Panc1 (cell line): ENCODE measurements around the gene CACNA1D. TPM values are rescaled to one million over a fixed set of nuclear protein-coding genes. Genes with fewer than 3 reads are reported as not detected.

Experiments
- ATAC-seq: fragments of 200-7000 bp; cut with Tn5 transposase; 2 replicates; pipeline ENCODE4 v1.9.1; 2020; ENCODE audit warnings: mild to moderate bottlenecking, moderate library complexity
- BruUV-seq: library from RNA; stranded (reverse); fragments of 400-500 nt; replicated peaks from 2 replicates; lab custom pipeline; 2021; lab: Mats Ljungman, UMichigan
- CTCF ChIA-PET: fragments of 300-600 bp; sonication (Branson Sonifier 250); formaldehyde crosslinking; loops from one replicate; lab custom pipeline; 2022; ENCODE audit warnings: antibody characterized with exemption; lab: Charles Lee
- POLR2A ChIA-PET: fragments of 300-600 bp; sonication (Branson Sonifier 250); formaldehyde crosslinking; loops from one replicate; lab custom pipeline; 2022; ENCODE audit warnings: antibody characterized with exemption; lab: Charles Lee
- DNase-seq: peaks from one replicate; pipeline ENCODE4 v3.0.0-alpha.2; 2010; ENCODE audit warnings: low read depth, low spot score
- H3K27ac ChIP-seq: 2 replicates; pipeline ENCODE4 v1.5.1; 2011; ENCODE audit warnings: mild to moderate bottlenecking, low read length, inconsistent platforms
- H3K27me3 ChIP-seq: fragments of 200-500 bp; sonication (Bioruptor generic); 2 replicates; pipeline ENCODE4 v1.6.0; 2014; ENCODE audit warnings: low read length, inconsistent platforms; ENCODE audit not compliant: control insufficient read depth, insufficient read depth
- H3K36me3 ChIP-seq: fragments of 200-500 bp; sonication (Bioruptor generic); 2 replicates; pipeline ENCODE4 v1.5.1; 2014; ENCODE audit warnings: inconsistent platforms, mild to moderate bottlenecking, low read length, moderate library complexity; ENCODE audit not compliant: control insufficient read depth, insufficient read depth
- H3K4me1 ChIP-seq: 2 replicates; pipeline ENCODE4 v1.5.1; 2011; ENCODE audit warnings: inconsistent platforms, mild to moderate bottlenecking, low read length, moderate library complexity; ENCODE audit not compliant: control insufficient read depth, insufficient read depth
- H3K4me3 ChIP-seq, 2 experiments: 2 replicates each; pipeline ENCODE4 v1.5.1; 2011 to 2012; ENCODE audit warnings: low read depth in 2 of 2, low read length in 2 of 2, mild to moderate bottlenecking in 2 of 2, inconsistent platforms in 1 of 2, moderate library complexity in 1 of 2
- H3K9me3 ChIP-seq: fragments of 200-500 bp; sonication (Bioruptor generic); 2 replicates; pipeline ENCODE4 v1.5.1; 2014; ENCODE audit warnings: low read depth, mild to moderate bottlenecking, inconsistent platforms, low read length, moderate library complexity; ENCODE audit not compliant: control insufficient read depth, insufficient read depth
- POLR2AphosphoS5 ChIP-seq: IDR thresholded peaks from 2 replicates; pipeline ENCODE4 v1.6.1; 2012; ENCODE audit warnings: mild to moderate bottlenecking, low read depth, low read length, moderate library complexity
- SIN3A ChIP-seq: IDR thresholded peaks from 2 replicates; pipeline ENCODE4 v1.6.1; 2012; ENCODE audit warnings: low read depth, mild to moderate bottlenecking, low read length, moderate library complexity, borderline replicate concordance; ENCODE audit not compliant: insufficient read depth
- TCF7L2 ChIP-seq: IDR thresholded peaks from 2 replicates; pipeline ENCODE4 v1.6.1; 2011; ENCODE audit warnings: mild to moderate bottlenecking, low read depth, low read length, inconsistent platforms
- in situ Hi-C: cut with HindIII; loops from 2 replicates; pipeline ENCODE4 v1.10.0; 2016; ENCODE audit warnings: low sequenced_read_pairs, low pct_unique_long_range_greater_than_20kb
- intact Hi-C: fragments of 100-400 bp; cut with micrococcal nuclease; formaldehyde crosslinking; loops from one replicate; pipeline ENCODE4 v1.10.0; 2022; ENCODE audit not compliant: unreplicated experiment
- total RNA-seq: library from RNA; stranded (reverse); gene quantifications from one replicate; pipeline ENCODE4 v1.2.1, GENCODE V29; 2021; ENCODE audit not compliant: unreplicated experiment
- TF ChIP-seq, protein P1 (sequence below), 2 experiments: IDR thresholded peaks; 2 replicates each; pipeline ENCODE4 v1.6.1; 2011 to 2012; ENCODE audit warnings: low read depth in 2 of 2, control low read depth in 1 of 2, low read length in 1 of 2, mild to moderate bottlenecking in 1 of 2, moderate library complexity in 1 of 2; ENCODE audit not compliant: insufficient read depth in 1 of 2
- TF ChIP-seq, protein P2 (sequence below): fragments of 450-650 bp; IDR thresholded peaks from 2 replicates; pipeline ENCODE4 v1.5.1; 2017; ENCODE audit warnings: mild to moderate bottlenecking

The CACNA1D gene
- total RNA-seq, 1 experiment from 2014 or later: 23.0 TPM

GRCh38 chr3:53808496-53808895, 314.1 kb downstream of the CACNA1D start:
- Histone ChIP-seq H3K27me3 (no peaks in the 10 kb centered on the region), H3K36me3 (no peaks in the 10 kb centered on the region), H3K4me3 (no peak overlapping the region), H3K4me1 (peaks cover 11% of the 10 kb centered on the region), H3K27ac (no peak overlapping the region), H3K9me3 (no peaks in the 10 kb centered on the region)
- intact Hi-C loops (no loop called here), in situ Hi-C loops (no loop called here)
- BruUV-seq: no TSS peak
- no peak for ATAC-seq
- TF ChIP-seq, protein P1, sequence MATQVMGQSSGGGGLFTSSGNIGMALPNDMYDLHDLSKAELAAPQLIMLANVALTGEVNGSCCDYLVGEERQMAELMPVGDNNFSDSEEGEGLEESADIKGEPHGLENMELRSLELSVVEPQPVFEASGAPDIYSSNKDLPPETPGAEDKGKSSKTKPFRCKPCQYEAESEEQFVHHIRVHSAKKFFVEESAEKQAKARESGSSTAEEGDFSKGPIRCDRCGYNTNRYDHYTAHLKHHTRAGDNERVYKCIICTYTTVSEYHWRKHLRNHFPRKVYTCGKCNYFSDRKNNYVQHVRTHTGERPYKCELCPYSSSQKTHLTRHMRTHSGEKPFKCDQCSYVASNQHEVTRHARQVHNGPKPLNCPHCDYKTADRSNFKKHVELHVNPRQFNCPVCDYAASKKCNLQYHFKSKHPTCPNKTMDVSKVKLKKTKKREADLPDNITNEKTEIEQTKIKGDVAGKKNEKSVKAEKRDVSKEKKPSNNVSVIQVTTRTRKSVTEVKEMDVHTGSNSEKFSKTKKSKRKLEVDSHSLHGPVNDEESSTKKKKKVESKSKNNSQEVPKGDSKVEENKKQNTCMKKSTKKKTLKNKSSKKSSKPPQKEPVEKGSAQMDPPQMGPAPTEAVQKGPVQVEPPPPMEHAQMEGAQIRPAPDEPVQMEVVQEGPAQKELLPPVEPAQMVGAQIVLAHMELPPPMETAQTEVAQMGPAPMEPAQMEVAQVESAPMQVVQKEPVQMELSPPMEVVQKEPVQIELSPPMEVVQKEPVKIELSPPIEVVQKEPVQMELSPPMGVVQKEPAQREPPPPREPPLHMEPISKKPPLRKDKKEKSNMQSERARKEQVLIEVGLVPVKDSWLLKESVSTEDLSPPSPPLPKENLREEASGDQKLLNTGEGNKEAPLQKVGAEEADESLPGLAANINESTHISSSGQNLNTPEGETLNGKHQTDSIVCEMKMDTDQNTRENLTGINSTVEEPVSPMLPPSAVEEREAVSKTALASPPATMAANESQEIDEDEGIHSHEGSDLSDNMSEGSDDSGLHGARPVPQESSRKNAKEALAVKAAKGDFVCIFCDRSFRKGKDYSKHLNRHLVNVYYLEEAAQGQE (IDR thresholded peaks at IDR 0.05; ENCODE audit: insufficient read depth in 1 of 2, low read depth in 2 of 2, low read length in 1 of 2): no peak
- TF ChIP-seq SIN3A (no peak), POLR2AphosphoS5 (no peak), TCF7L2 (no peak)
- TF ChIP-seq, protein P2, sequence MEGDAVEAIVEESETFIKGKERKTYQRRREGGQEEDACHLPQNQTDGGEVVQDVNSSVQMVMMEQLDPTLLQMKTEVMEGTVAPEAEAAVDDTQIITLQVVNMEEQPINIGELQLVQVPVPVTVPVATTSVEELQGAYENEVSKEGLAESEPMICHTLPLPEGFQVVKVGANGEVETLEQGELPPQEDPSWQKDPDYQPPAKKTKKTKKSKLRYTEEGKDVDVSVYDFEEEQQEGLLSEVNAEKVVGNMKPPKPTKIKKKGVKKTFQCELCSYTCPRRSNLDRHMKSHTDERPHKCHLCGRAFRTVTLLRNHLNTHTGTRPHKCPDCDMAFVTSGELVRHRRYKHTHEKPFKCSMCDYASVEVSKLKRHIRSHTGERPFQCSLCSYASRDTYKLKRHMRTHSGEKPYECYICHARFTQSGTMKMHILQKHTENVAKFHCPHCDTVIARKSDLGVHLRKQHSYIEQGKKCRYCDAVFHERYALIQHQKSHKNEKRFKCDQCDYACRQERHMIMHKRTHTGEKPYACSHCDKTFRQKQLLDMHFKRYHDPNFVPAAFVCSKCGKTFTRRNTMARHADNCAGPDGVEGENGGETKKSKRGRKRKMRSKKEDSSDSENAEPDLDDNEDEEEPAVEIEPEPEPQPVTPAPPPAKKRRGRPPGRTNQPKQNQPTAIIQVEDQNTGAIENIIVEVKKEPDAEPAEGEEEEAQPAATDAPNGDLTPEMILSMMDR: no peak
- CTCF ChIA-PET: no interaction called here
- POLR2A ChIA-PET: no interaction called here
- DNase-seq: no peak

DNA sequence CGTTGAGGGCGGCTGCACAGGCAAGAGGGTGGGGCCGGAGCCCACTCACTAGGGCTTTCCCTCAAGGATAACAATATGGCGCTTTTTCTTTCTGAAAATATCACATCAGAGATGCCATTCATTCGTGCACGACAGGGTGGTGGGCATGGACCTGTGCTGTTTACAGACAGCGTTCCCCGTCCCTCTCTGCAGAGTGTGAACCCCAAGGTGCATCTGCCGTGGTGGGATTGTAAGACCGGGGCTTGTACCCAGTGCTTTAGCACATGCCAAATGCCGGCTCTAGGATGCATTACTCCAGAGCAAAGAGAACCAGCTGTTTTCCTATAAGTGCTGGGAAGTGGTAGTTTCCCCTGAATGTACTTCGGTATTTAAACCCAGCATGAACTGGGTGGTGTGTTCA, 314.9 kb downstream of the CACNA1D start:
- BruUV-seq: no TSS peak
- Histone ChIP-seq H3K9me3 (no peaks in the 10 kb centered on the region), H3K36me3 (no peaks in the 10 kb centered on the region), H3K4me1 (peaks cover 10% of the 10 kb centered on the region), H3K4me3 (no peak overlapping the region), H3K27ac (no peak overlapping the region), H3K27me3 (no peaks in the 10 kb centered on the region)
- DNase-seq: no peak
- intact Hi-C loops: no loop called here
- ATAC-seq: no peak
- in situ Hi-C loops: no loop called here
- TF ChIP-seq SIN3A (no peak), TCF7L2 (no peak), POLR2AphosphoS5 (no peak)
- TF ChIP-seq, protein P2: no peak
- TF ChIP-seq, protein P1 (IDR thresholded peaks at IDR 0.05; ENCODE audit: insufficient read depth in 1 of 2, low read depth in 2 of 2, low read length in 1 of 2): no peak
- ChIA-PET POLR2A (no interaction called here), CTCF (no interaction called here)
